Loucy (cell line): ENCODE results near the gene RHOT1.

ENCODE experiments used
- H2AFZ ChIP-seq: fragments of 200-600 bp; sonication (generic); 2 replicates; pipeline ENCODE4 v1.6.0; 2016; ENCODE audit warnings: antibody characterized with exemption, mild to moderate bottlenecking, low read length, moderate library complexity
- H3F3A ChIP-seq: fragments of 200-600 bp; 2 replicates; pipeline ENCODE4 v1.6.0; 2016; ENCODE audit warnings: antibody characterized with exemption, low read depth, mild to moderate bottlenecking
- H3K27me3 ChIP-seq: fragments of 200-600 bp; sonication (generic); 2 replicates; pipeline ENCODE4 v1.6.1; 2014; ENCODE audit warnings: low read length, mild to moderate bottlenecking; ENCODE audit not compliant: insufficient read depth, poor library complexity, severe bottlenecking
- H3K36me3 ChIP-seq: fragments of 200-600 bp; sonication (generic); 2 replicates; pipeline ENCODE4 v1.6.1; 2016; ENCODE audit warnings: low read length; ENCODE audit not compliant: insufficient read depth
- H3K4me1 ChIP-seq: fragments of 200-600 bp; sonication (generic); 2 replicates; pipeline ENCODE4 v1.5.1; 2014; ENCODE audit warnings: low read length, mild to moderate bottlenecking; ENCODE audit not compliant: insufficient read depth, poor library complexity, severe bottlenecking
- H3K4me2 ChIP-seq: fragments of 200-600 bp; sonication (generic); 2 replicates; pipeline ENCODE4 v1.6.0; 2014; ENCODE audit warnings: antibody characterized with exemption, low read length, low read depth, mild to moderate bottlenecking; ENCODE audit not compliant: poor library complexity, severe bottlenecking
- H3K4me3 ChIP-seq: fragments of 200-600 bp; sonication (generic); 2 replicates; pipeline ENCODE4 v1.5.1; 2014; ENCODE audit warnings: low read length, mild to moderate bottlenecking, mixed read lengths; ENCODE audit not compliant: poor library complexity, severe bottlenecking
- H3K79me2 ChIP-seq: fragments of 200-600 bp; sonication (generic); 2 replicates; pipeline ENCODE4 v1.6.1; 2014; ENCODE audit warnings: low read length; ENCODE audit not compliant: insufficient read depth
- H3K9ac ChIP-seq: fragments of 200-600 bp; sonication (generic); 2 replicates; pipeline ENCODE4 v1.6.0; 2014; ENCODE audit warnings: mild to moderate bottlenecking, low read depth, low read length, moderate library complexity; ENCODE audit not compliant: poor library complexity, severe bottlenecking
- H3K9me2 ChIP-seq: fragments of 200-600 bp; sonication (generic); replicated peaks from 2 replicates; pipeline ENCODE4 v1.6.1; 2016; ENCODE audit warnings: low read depth, low read length, mixed read lengths
- H3K9me3 ChIP-seq: fragments of 200-600 bp; sonication (generic); 2 replicates; pipeline ENCODE4 v1.6.1; 2014; ENCODE audit warnings: mild to moderate bottlenecking, antibody characterized with exemption, low read length, low read depth; ENCODE audit not compliant: insufficient read depth
- H4K20me1 ChIP-seq: fragments of 200-600 bp; sonication (generic); 2 replicates; pipeline ENCODE4 v1.6.0; 2014; ENCODE audit warnings: antibody characterized with exemption, low read length, mild to moderate bottlenecking; ENCODE audit not compliant: insufficient read depth, poor library complexity, severe bottlenecking
- CTCF ChIP-seq: fragments of 200-600 bp; sonication (generic); conservative IDR thresholded peaks from 2 replicates; pipeline ENCODE4 v1.5.1; 2014; ENCODE audit warnings: mild to moderate bottlenecking, antibody characterized with exemption, low read length
- EZH2phosphoT487 ChIP-seq: fragments of 200-600 bp; IDR thresholded peaks from 2 replicates; pipeline ENCODE4 v1.6.1; 2018; ENCODE audit warnings: antibody characterized with exemption, mild to moderate bottlenecking, moderate library complexity, borderline replicate concordance

Gene RHOT1

GRCh38 chr17:32266051-32266388 is 123.7 kb downstream of the RHOT1 start:
- no peaks in the 10 kb centered on the region for H3K9me2 ChIP-seq
- TF ChIP-seq EZH2phosphoT487 (no peak), CTCF (no peak)
- H3K79me2 ChIP-seq, result no peaks in the 10 kb centered on the region
- H4K20me1 ChIP-seq, result no peaks in the 10 kb centered on the region
- H3K4me3 ChIP-seq, result no peak overlapping the region
- H3K27me3 ChIP-seq, result peaks cover 20% of the 10 kb centered on the region
- H3F3A ChIP-seq, result no peaks in the 10 kb centered on the region
- no peaks in the 10 kb centered on the region for H3K36me3 ChIP-seq
- H3K9me3 ChIP-seq, result no peaks in the 10 kb centered on the region
- H2AFZ ChIP-seq, result no peak overlapping the region
- no peaks in the 10 kb centered on the region for H3K4me1 ChIP-seq
- H3K4me2 ChIP-seq, result no peak overlapping the region
- H3K9ac ChIP-seq, result no peak overlapping the region

- Histone ChIP-seq H3K27me3 (peaks cover 20% of the 10 kb centered on the region), H3K4me1 (no peaks in the 10 kb centered on the region), H3K4me3 (peak overlapping the region; percentile 20), H3K9ac (no peak overlapping the region), H4K20me1 (no peaks in the 10 kb centered on the region), H3K79me2 (no peaks in the 10 kb centered on the region), H2AFZ (no peak overlapping the region), H3K4me2 (peak overlapping the region; percentile 61), H3K36me3 (no peaks in the 10 kb centered on the region), H3K9me3 (no peaks in the 10 kb centered on the region), H3F3A (no peaks in the 10 kb centered on the region), H3K9me2 (no peaks in the 10 kb centered on the region)
- no peak for TF ChIP-seq CTCF
- no peak for TF ChIP-seq EZH2phosphoT487
These were observed 124.3 kb downstream of the RHOT1 start for GRCh38 chr17:32266389-32267301.

- Histone ChIP-seq H3K27me3 (peaks cover 20% of the 10 kb centered on the region), H4K20me1 (no peaks in the 10 kb centered on the region), H2AFZ (no peak overlapping the region), H3F3A (no peaks in the 10 kb centered on the region), H3K4me3 (no peak overlapping the region), H3K36me3 (no peaks in the 10 kb centered on the region), H3K79me2 (no peaks in the 10 kb centered on the region), H3K9me2 (no peaks in the 10 kb centered on the region), H3K9ac (no peak overlapping the region), H3K4me2 (no peak overlapping the region), H3K4me1 (no peaks in the 10 kb centered on the region), H3K9me3 (no peaks in the 10 kb centered on the region)
- no peak for TF ChIP-seq EZH2phosphoT487
- TF ChIP-seq CTCF, result no peak
These were observed 125.4 kb downstream of the RHOT1 start for GRCh38 chr17:32267690-32268205.
